Natural killer cell (primary cell): Measurements from ENCODE around the gene FOXK1. TPM values are rescaled to one million over a fixed set of nuclear protein-coding genes. Genes with fewer than 3 reads are reported as not detected.

Source experiments
- ATAC-seq, 3 donors: fragments of 150-1000 bp in 2 of 3; fragments of 200-7000 bp in 1 of 3; cut with Tn5 transposase; 1 replicate in 1 of 3; 2 replicates in 2 of 3; pipeline ENCODE4 v1.10.0; 2021; ENCODE audit warnings: mild to moderate bottlenecking in 2 of 3, moderate library complexity in 2 of 3
- DNase-seq, 2 donors: peaks; one replicate each; pipeline versions ENCODE4 v3.0.0 to v3.0.0-alpha.2; 2013 to 2021; ENCODE audit warnings: mixed read lengths in 1 of 2
- H3K27ac ChIP-seq: one replicate; pipeline ENCODE4 v1.5.1; 2013; ENCODE audit warnings: mild to moderate bottlenecking, low read length
- H3K27me3 ChIP-seq: one replicate; pipeline ENCODE4 v1.6.1; 2013; ENCODE audit warnings: low read length; ENCODE audit not compliant: control insufficient read depth, insufficient read depth
- H3K36me3 ChIP-seq: one replicate; pipeline ENCODE4 v1.6.1; 2013; ENCODE audit warnings: low read length; ENCODE audit not compliant: control insufficient read depth, insufficient read depth
- H3K4me1 ChIP-seq: one replicate; pipeline ENCODE4 v1.6.1; 2013; ENCODE audit warnings: low read length; ENCODE audit not compliant: control insufficient read depth, insufficient read depth
- H3K4me3 ChIP-seq: one replicate; pipeline ENCODE4 v1.5.1; 2013; ENCODE audit warnings: low read length
- H3K9me3 ChIP-seq: one replicate; pipeline ENCODE4 v1.6.1; 2013; ENCODE audit warnings: low read length; ENCODE audit not compliant: control insufficient read depth, insufficient read depth
- H3K27ac Mint-ChIP-seq, 2 donors: one replicate each; pipeline ENCODE4 v1.8.0; 2022; ENCODE audit warnings: mild to moderate bottlenecking in 2 of 2, mixed read lengths in 2 of 2, moderate library complexity in 1 of 2
- H3K27me3 Mint-ChIP-seq, 2 donors: one replicate each; pipeline ENCODE4 v1.8.0; 2022; ENCODE audit warnings: low read depth in 2 of 2, mixed read lengths in 2 of 2
- H3K36me3 Mint-ChIP-seq: one replicate; pipeline ENCODE4 v1.8.0; 2022; ENCODE audit warnings: mixed read lengths
- H3K4me1 Mint-ChIP-seq, 2 donors: one replicate each; pipeline ENCODE4 v1.8.0; 2022; ENCODE audit warnings: mixed read lengths in 2 of 2
- H3K4me3 Mint-ChIP-seq: one replicate; pipeline ENCODE4 v1.8.0; 2022; ENCODE audit warnings: mild to moderate bottlenecking, moderate library complexity, mixed read lengths
- H3K9me3 Mint-ChIP-seq, 2 donors: one replicate each; pipeline ENCODE4 v1.8.0; 2022; ENCODE audit warnings: mixed read lengths in 2 of 2
- WGBS: methylation state at CpG from one replicate; pipeline ENCODE4 v1.1.7; 2013; ENCODE audit warnings: missing lambda C conversion rate; ENCODE audit not compliant: insufficient coverage; 5-methylcytosine and 5-hydroxymethylcytosine counted together
- intact Hi-C: fragments of 100-400 bp; cut with micrococcal nuclease; formaldehyde crosslinking; loops from one replicate; pipeline ENCODE4 v1.14.2; 2022
- total RNA-seq, 4 donors: library from RNA; stranded (reverse); fragments of 120-200 nt in 1 of 4; gene quantifications; one replicate each; pipeline versions ENCODE4 v1.2.3 to v1.2.4, GENCODE V29; 2013 to 2022
- TF ChIP-seq, protein P1 (sequence below): fragments of 200-600 bp; IDR thresholded peaks from one replicate; pipeline ENCODE4 v1.8.0; 2022; ENCODE audit warnings: antibody characterized with exemption

FOXK1 gene
- total RNA-seq, 3 donors from 2014 or later (not counting 1 experiment from before 2014, with no cell fraction given) = 51.6 to 59.7 (median 55.3) TPM

DNA sequence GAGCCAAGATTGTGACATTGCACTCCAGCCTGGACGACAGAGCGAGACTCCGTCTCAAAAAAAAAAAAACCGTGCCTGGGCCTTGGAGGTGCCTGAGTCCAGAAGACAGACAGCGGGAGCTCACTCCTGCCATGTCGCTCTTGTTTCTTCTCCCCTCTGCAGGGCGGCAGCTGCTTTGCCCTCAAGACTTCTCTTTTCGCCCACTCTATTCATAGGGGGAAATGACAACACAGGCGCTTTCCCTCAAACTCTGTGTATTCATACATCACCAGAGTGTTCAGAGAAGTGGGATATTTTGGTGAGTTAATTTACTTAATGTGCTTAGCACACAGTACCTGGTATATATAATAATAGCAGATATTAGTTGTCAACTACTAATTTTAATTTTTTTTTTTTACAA lies 44.5 kb downstream of the FOXK1 start:
- H3K9me3 ChIP-seq = no peaks in the 10 kb centered on the region
- no peak overlapping the region for H3K4me3 ChIP-seq
- no peak overlapping the region for H3K27ac ChIP-seq
- TF ChIP-seq, protein P1, sequence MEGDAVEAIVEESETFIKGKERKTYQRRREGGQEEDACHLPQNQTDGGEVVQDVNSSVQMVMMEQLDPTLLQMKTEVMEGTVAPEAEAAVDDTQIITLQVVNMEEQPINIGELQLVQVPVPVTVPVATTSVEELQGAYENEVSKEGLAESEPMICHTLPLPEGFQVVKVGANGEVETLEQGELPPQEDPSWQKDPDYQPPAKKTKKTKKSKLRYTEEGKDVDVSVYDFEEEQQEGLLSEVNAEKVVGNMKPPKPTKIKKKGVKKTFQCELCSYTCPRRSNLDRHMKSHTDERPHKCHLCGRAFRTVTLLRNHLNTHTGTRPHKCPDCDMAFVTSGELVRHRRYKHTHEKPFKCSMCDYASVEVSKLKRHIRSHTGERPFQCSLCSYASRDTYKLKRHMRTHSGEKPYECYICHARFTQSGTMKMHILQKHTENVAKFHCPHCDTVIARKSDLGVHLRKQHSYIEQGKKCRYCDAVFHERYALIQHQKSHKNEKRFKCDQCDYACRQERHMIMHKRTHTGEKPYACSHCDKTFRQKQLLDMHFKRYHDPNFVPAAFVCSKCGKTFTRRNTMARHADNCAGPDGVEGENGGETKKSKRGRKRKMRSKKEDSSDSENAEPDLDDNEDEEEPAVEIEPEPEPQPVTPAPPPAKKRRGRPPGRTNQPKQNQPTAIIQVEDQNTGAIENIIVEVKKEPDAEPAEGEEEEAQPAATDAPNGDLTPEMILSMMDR = no peak
- H3K36me3 ChIP-seq = peaks cover 3% of the 10 kb centered on the region
- WGBS = 94% methylated on average over 7 of the region's 9 CpGs
- H3K27ac Mint-ChIP-seq = peak overlapping the region; percentile 96 to 97
- no peaks in the 10 kb centered on the region for H3K27me3 ChIP-seq
- H3K4me1 Mint-ChIP-seq = peaks cover 14 to 24% of the 10 kb centered on the region in 2 donors
- H3K4me3 Mint-ChIP-seq = peak overlapping the region; percentile 62
- no peaks in the 10 kb centered on the region for H3K27me3 Mint-ChIP-seq
- H3K9me3 Mint-ChIP-seq = no peaks in the 10 kb centered on the region
- intact Hi-C loops = loop anchor here (5.0 kb wide), 1 partner anchor 44 kb away; the partner anchor contains the start of gene FOXK1
- peaks cover 29% of the 10 kb centered on the region for H3K4me1 ChIP-seq
- DNase-seq = no peak
- no peaks in the 10 kb centered on the region for H3K36me3 Mint-ChIP-seq
- ATAC-seq = no peak

DNA sequence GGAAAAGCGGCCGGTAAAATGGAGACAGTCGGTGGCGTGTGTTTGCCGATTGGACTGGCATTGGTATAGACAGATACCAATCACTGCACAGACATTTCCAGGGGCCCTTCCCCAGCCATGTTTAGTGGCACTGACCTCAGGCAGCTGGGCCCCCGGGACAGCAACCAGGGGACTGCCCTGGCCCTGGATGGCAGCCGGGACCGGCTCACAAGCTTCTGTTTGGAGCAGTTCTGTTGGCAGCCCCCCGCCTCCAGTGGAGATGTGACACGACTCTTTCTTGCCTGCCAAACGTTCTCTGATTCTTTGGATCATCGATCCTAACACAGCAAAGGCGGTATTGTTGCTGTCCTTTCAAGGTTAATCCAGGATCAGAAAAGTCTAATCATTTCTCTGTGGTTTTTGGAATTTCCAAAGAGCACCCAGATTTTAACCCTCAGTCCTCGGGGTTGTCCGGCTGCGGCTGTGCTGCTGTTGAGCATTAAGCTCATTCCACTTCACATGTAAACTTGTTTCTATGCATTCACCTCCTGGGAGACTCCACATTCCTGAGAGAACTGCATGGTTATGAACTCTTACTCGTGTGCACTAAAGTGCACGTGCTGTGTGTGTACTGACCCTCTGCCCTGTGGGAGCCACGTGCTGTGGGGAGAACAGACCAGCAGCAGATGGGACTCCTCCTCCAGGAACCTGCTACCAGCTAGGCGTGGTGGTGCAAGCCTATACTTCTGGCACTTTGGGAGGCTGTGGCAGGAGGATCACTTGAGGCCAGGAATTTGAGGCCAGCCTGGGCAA lies 46.0 kb downstream of the FOXK1 start:
- intact Hi-C loops = loop anchor here (5.0 kb wide), 1 partner anchor 46 kb away; the partner anchor contains the start of gene FOXK1
- ATAC-seq (no peak), DNase-seq (no peak)
- H3K27ac Mint-ChIP-seq = peak overlapping the region in 1 of 2 donors; percentile 23
- H3K9me3 Mint-ChIP-seq = no peaks in the 10 kb centered on the region
- H3K27me3 Mint-ChIP-seq = no peaks in the 10 kb centered on the region
- peaks cover 5% of the 10 kb centered on the region for H3K36me3 ChIP-seq
- peaks cover 25 to 33% of the 10 kb centered on the region in 2 donors for H3K4me1 Mint-ChIP-seq
- H3K27ac ChIP-seq = no peak overlapping the region
- 97% methylated on average over 20 of the region's 20 CpGs for WGBS
- H3K4me3 Mint-ChIP-seq = no peak overlapping the region
- H3K4me1 ChIP-seq = peaks cover 29% of the 10 kb centered on the region
- no peaks in the 10 kb centered on the region for H3K36me3 Mint-ChIP-seq
- TF ChIP-seq, protein P1 = no peak
- H3K27me3 ChIP-seq = no peaks in the 10 kb centered on the region
- H3K4me3 ChIP-seq = no peak overlapping the region
- H3K9me3 ChIP-seq = no peaks in the 10 kb centered on the region

DNA sequence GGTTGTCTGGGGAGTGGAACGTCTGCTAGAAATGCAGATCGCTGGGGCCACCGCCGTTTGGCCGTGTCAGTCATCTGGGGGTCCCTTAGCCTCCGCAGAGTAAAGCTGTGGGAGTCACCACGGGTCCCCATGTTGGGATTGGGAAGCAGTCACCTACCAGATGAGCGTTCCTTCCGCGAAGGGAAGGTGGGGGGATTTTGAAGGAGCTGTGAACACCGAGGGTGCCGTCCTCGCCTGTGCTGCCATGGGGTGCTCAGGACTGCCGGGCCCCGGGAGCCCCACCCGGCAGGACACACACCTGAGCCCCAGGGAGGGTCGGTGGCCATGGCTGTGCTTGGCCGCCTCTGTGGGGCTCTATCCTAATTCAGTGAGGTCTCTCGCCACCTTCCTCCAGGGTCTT lies 47.2 kb downstream of the FOXK1 start:
- Histone ChIP-seq H3K27me3 (no peaks in the 10 kb centered on the region), H3K4me1 (peaks cover 34% of the 10 kb centered on the region), H3K4me3 (no peak overlapping the region), H3K9me3 (no peaks in the 10 kb centered on the region), H3K36me3 (peaks cover 5% of the 10 kb centered on the region), H3K27ac (no peak overlapping the region)
- 89% methylated on average over 19 of the region's 19 CpGs for WGBS
- Mint-ChIP-seq H3K27ac (no peak overlapping the region), H3K4me3 (no peak overlapping the region), H3K36me3 (no peaks in the 10 kb centered on the region), H3K9me3 (no peaks in the 10 kb centered on the region), H3K27me3 (no peaks in the 10 kb centered on the region), H3K4me1 (peaks cover 32 to 38% of the 10 kb centered on the region in 2 donors)
- ATAC-seq (no peak), DNase-seq (no peak)
- TF ChIP-seq, protein P1 = no peak
- intact Hi-C loops = loop anchor here (5.0 kb wide), 1 partner anchor 47 kb away; the partner anchor contains the start of gene FOXK1
